ENCODE data around the gene CFAP52. TPM values are rescaled to one million over a fixed set of nuclear protein-coding genes. Genes with fewer than 3 reads are reported as not detected.
"Not testable (repeated sequence)": the region's sequence is repeated elsewhere in the genome, so short reads cannot be mapped to it uniquely, and the experiment has no call there.

Gene CFAP52
- under 0.01 TPM for total RNA-seq

GRCh38 chr17:9576521-9577372 lies at the start of gene CFAP52:
CFAP52 (plus strand) TSS chr17:9576642; CDS start chr17:9576696, 54 bp downstream.
- DNase-seq (ENCODE audit: low read depth in 2 of 3, low spot score in 2 of 3), result peak; percentile 55 to 77 (median 67)

- no peak for DNase-seq (ENCODE audit: low read depth in 2 of 3, low spot score in 2 of 3)
Measured at GRCh38 chr17:9527788-9528187, 48.7 kb upstream of the CFAP52 start.

DNA sequence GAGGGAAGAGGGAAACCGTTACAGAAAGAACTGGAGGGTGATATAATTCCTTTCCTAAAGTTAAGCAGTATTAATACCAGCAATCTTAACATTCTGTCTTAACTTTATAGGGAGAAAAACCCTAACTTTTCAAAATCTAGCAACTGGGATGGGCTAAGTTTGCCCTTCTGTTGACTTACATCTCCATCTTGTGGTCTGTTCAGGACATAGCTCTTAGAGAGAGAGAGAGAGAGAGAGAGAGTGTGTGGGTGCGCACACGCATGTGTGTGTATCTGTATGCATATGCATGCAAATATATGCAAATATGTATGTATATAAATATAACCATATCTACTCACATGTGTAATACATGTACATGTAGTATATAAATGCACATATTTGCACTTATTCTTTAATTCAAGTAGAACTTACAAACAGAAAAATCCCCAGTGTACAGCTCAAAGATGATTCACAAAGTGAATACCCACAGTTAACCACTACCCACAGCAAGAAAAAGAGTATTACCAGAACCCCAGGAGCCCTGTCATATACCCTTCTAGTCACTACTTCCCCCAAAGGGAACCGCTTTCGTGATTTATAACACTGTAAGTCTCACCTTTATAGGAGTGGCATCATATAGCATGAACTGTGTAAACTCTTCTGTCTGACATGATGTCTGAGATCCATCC lies 47.3 kb upstream of the CFAP52 start:
- DNase-seq (ENCODE audit: low read depth in 2 of 3, low spot score in 2 of 3), result peak in 1 of 3 donors; percentile 46

GRCh38 chr17:9531034-9531433 lies 45.4 kb upstream of the CFAP52 start:
- DNase-seq (ENCODE audit: low read depth in 2 of 3, low spot score in 2 of 3), result peak in 1 of 3 donors; percentile 15

DNA sequence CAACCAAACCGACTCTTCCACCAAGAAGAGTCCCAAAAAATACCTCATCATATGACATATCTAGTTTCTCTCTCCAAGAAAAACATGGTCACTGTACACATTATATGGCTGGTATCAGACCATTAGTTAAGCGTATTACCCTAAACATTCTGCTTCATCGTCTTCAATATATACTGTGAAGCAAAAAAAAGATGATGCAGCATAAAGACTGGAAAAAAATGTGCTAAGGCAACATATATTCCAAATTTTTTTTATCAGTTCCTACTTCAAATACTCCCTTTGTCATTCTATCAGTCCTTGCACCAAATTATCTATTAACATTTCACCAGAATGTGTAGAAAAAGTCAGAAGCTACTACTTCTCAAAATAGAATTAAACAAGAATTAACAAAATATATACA lies 43.7 kb upstream of the CFAP52 start:
- DNase-seq (ENCODE audit: low read depth in 2 of 3, low spot score in 2 of 3), result no peak

DNA sequence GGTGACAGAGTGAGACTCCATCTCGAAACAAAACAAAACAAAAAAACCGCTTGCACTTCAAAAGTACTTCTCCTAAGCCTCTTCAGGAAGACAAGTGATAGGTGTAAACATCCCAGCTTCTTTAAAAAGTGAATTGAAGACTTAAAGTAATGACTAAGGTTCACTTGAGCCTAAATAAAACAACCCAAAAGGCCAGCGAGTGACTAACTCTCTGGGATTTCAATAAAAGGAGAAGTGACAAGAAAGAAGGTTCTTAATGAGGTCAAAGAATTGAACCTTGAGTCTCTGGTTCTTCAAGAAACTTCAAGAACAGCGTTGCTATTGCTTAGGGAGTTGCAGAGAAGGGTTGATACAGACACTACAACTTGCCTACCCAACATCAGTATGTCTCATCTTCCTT lies 43.0 kb upstream of the CFAP52 start:
- no peak for DNase-seq (ENCODE audit: low read depth in 2 of 3, low spot score in 2 of 3)

DNA sequence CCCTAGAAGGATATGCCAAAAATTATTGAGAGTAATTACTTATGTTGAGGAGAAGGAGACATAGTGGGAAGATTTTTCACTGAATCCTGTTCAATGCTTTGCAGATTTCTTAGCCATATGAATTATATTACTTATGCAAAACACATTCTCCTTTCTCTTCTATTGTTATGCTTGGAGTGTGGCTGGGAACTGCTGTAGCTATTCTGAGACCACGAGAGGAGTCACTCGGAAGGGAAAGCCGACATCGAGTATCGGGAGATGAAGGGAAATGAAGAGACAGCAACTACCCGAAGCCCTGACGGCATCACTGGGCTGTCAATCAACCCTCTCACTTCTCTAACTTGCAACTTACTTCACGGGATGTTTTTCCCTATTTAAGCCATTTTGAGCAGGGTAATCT lies 40.4 kb upstream of the CFAP52 start:
- DNase-seq (ENCODE audit: low read depth in 2 of 3, low spot score in 2 of 3), result no peak

DNA sequence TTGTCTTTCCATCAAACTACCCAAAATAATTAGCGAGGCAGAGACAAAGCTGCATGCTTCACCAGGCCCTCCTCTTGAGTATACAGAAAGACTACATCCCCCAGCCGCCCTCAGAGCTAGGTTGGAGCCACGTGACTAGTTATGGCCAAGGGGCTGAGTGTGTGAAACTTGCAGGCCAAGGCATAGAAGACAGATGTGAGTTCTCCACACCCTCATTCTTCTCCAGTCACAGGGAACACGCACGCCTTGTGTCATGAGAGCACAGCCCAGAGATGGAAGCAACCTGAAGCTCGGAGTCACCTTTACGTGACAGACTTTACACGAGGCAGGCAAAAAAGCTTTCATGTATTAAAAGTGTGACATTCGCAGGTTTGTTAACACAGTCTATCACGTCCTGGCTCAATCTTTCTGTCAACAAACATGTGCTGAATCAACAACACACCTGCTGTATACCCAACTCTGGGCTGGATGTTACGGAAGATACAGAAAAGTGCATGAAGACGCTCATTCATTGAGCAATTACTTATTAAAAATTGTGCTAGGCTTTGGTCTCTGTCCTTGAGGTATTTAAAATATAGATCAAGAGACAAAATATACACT lies 39.2 kb upstream of the CFAP52 start:
- no peak for DNase-seq (ENCODE audit: low read depth in 2 of 3, low spot score in 2 of 3)

DNA sequence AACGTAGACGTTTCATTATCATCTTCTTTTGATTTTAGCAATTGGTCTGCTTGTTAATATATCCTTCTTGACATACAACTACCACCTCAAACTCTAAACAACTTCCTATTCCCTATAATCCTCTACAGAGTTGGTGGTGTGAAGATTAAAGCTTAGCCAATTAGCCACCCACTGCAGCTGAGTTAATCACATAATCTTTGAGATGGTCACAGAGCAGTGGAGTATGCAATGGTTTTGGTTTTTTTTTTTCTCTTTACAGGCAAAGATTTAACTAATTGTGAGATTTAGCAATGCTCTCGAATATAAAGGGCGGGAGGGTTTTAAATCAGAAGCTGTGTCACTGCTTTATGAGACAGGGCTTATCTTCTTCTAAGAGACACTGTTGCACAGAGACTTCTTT lies 37.8 kb upstream of the CFAP52 start:
- DNase-seq (ENCODE audit: low read depth in 2 of 3, low spot score in 2 of 3), result no peak

DNA sequence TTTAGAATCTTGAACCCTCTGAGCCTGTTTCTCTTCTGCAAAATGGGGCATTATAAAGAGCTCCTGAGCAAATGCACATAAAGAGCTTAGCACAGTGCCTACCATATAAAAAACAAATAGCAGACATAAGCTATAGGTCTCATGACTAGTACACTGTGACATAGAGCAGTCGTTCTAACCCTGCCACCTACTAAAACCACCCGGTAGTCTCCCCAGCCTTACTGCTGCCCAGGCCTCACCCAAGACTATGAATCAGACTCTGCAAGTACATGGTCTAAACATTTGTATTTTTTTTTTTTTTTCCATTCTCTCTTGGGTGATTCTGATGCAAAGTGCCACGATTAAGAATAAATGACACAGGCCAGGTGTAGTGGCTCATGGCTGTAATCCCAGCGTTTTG lies 34.7 kb upstream of the CFAP52 start:
- DNase-seq (ENCODE audit: low read depth in 2 of 3, low spot score in 2 of 3), result no peak

DNA sequence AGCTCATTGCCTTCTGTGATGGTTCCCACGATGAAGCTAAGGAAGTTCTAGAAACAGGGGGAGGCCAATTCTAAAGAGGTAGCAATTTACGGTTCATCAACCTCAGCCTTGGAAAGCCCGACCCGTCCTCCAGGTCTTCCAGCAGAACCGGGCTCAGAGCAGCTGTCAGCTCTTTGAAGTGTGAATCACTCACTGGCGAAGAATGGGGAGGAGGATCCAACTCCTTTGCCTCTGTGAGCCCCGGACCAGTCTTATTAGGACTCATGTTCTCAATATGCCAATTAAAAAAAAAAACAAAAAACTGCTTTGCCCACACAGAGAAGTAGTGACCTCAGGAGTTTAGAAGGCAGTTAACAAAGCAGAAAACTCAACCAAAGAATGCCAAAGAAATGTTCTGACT lies 32.2 kb upstream of the CFAP52 start:
- DNase-seq (ENCODE audit: low read depth in 2 of 3, low spot score in 2 of 3), result no peak

DNA sequence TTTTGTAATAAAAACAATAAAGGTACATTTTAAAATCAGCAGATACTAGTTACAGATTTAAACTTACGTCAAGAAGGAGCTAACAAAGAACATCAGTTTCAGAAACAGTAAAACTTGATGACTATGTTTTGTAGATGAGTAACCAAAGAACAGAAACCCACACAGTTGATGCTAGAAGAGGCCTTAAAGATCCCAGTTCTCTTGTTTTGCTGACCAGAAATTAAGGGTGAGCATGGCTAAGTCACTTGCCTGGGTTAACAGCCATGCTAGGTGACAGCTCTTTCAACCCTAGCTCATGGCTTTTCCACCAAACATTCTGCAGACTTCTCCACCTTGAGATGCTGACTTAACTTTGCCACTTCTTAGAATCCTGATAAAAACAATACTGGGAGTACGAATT lies 27.2 kb upstream of the CFAP52 start:
- no peak for DNase-seq (ENCODE audit: low read depth in 2 of 3, low spot score in 2 of 3)

DNA sequence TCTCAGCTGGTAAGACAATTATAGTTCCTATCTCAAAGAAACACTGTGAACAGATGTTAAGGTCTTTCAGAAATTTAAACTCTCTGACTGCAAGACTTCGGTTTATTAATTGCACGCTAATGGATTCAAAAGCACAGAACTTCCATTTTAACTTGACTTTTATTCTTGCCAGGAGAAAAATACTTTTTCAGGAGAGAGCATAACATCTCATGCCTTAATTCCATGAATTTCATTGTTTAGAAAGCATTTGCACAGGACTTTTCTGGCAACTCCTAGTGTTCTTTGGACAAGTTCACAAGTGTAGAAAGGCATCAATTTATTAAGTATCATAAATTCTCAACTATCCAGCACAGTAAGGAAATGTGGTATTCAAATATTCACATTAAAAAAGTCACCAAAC lies 23.3 kb upstream of the CFAP52 start:
- no peak for DNase-seq (ENCODE audit: low read depth in 2 of 3, low spot score in 2 of 3)

- no peak for DNase-seq (ENCODE audit: low read depth in 2 of 3, low spot score in 2 of 3)
Measured at GRCh38 chr17:9553596-9553995, 22.8 kb upstream of the CFAP52 start.

- DNase-seq (ENCODE audit: low read depth in 2 of 3, low spot score in 2 of 3), result peak in 2 of 3 donors; percentile 44 to 65
Measured at GRCh38 chr17:9554715-9555114, 21.7 kb upstream of the CFAP52 start.

DNA sequence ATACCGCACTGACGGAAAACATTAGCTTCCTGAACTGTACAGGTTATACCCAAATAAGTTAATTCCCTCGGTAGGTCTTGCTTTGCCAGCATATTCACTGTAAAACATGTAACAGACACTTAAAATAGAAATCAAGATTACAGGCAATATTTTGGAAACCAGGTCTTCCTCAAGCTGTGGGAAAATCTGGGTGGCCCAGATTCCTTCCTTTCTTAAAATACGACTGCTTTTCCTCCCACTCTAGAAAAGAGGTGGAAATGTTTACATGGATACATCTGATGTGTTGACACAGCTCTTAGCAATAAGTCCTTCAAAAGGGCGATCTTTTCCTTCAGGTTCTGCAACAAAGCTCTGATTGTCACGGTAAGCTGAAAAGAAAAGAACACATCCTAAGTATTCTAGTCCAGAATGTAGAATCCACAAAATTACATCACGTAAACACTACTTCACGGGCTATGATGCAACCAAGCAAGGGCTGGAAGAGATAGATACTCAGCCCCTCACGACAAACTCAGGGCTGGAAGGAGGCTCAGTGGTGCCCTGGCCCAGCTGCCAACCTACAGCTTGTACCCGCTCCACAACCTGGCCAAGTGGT lies 19.2 kb upstream of the CFAP52 start:
- DNase-seq (ENCODE audit: low read depth in 2 of 3, low spot score in 2 of 3), result no peak

- no peak for DNase-seq (ENCODE audit: low read depth in 2 of 3, low spot score in 2 of 3)
Measured at GRCh38 chr17:9557857-9558256, 18.6 kb upstream of the CFAP52 start.

DNA sequence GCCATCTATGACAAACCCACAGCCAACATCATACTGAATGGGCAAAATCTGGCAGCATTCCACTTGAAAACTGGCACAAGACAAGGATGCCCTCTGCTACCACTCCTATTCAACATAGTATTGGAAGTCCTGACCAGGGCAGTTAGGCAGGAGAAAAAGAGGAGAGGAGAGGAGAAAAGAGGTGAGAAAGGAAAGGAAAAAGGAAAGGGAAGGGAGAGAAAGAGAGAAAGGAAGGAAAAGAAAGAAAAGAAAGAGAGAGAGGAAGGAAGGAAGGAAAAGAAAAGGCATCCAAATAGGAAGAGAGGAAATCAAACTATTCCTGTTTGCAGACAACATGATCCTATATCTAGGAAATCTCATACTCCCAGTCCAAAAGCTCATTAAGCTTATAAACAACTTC lies 12.3 kb upstream of the CFAP52 start:
- no peak for DNase-seq (ENCODE audit: low read depth in 2 of 3, low spot score in 2 of 3)

- peak in 1 of 3 donors; percentile 31 for DNase-seq (ENCODE audit: low read depth in 2 of 3, low spot score in 2 of 3)
Measured at GRCh38 chr17:9566067-9566466, 10.4 kb upstream of the CFAP52 start.

DNA sequence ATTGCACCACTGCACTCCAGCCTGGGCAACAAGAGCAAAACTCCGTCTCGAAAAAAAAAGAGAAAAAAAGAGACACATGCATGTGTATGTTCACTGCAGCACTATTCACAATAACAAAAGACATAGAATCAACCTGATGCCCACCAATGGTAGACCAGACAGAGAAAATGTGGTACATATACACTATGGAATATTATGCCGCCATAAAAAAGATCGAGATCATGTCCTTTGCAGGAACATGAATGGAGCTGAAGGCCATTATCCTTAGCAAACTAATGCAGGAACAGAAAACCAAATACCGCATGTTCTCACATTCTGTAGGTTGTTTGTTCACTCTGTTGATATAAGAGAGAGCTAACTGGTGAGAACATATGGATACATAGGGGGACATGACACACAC lies 9.7 kb upstream of the CFAP52 start:
- not testable (repeated sequence) for DNase-seq (ENCODE audit: low read depth in 2 of 3, low spot score in 2 of 3)

GRCh38 chr17:9568004-9568403 lies 8.4 kb upstream of the CFAP52 start:
- no peak for DNase-seq (ENCODE audit: low read depth in 2 of 3, low spot score in 2 of 3)
